Activated naive CD4-positive, alpha-beta T cell treated with anti-CD3 and anti-CD28 coated beads, Interleukin-2, amount 10 ng/mL, durations not matched to agents 7 days and 5 days (primary cell): ENCODE data around the gene LRRC41.

Experiments used
- CTCF ChIA-PET: fragments of 350-600 bp; sonication (Branson Sonifier 250); formaldehyde crosslinking; loops from one replicate; lab custom pipeline; 2021; ENCODE audit warnings: antibody characterized with exemption; lab: Charles Lee
- DNase-seq: peaks from one replicate; pipeline ENCODE4 v3.0.0-alpha.2; 2020
- H3K27ac Mint-ChIP-seq: one replicate; pipeline ENCODE4 v1.8.0; 2021; ENCODE audit warnings: mild to moderate bottlenecking, moderate library complexity, mixed read lengths
- H3K27me3 Mint-ChIP-seq: one replicate; pipeline ENCODE4 v1.8.0; 2021; ENCODE audit warnings: mild to moderate bottlenecking, mixed read lengths
- H3K36me3 Mint-ChIP-seq: one replicate; pipeline ENCODE4 v1.8.0; 2021; ENCODE audit warnings: mixed read lengths
- H3K4me1 Mint-ChIP-seq: one replicate; pipeline ENCODE4 v1.8.0; 2021; ENCODE audit warnings: mixed read lengths
- H3K4me3 Mint-ChIP-seq: one replicate; pipeline ENCODE4 v1.8.0; 2021; ENCODE audit warnings: mild to moderate bottlenecking, moderate library complexity, mixed read lengths
- H3K9me3 Mint-ChIP-seq: one replicate; pipeline ENCODE4 v1.8.0; 2021; ENCODE audit warnings: mixed read lengths

Gene LRRC41

GRCh38 chr1:46309401-46310159 is 6.2 kb upstream of the LRRC41 start:
- no peaks in the 10 kb centered on the region for H3K27me3 Mint-ChIP-seq
- no peak for DNase-seq
- peaks cover 40% of the 10 kb centered on the region for H3K36me3 Mint-ChIP-seq
- no peak overlapping the region for H3K4me3 Mint-ChIP-seq
- H3K9me3 Mint-ChIP-seq = no peaks in the 10 kb centered on the region
- no peak overlapping the region for H3K27ac Mint-ChIP-seq
- peaks cover 40% of the 10 kb centered on the region for H3K4me1 Mint-ChIP-seq
- CTCF ChIA-PET = interaction anchor here (0.7 to 1.2 kb wide), 2 partner anchors 24 to 30 kb away, joined by 3 to 4 read pairs; no protein-coding TSS in a partner anchor

- Mint-ChIP-seq H3K4me1 (peaks cover 50% of the 10 kb centered on the region), H3K27ac (no peak overlapping the region), H3K36me3 (peaks cover 34% of the 10 kb centered on the region), H3K4me3 (peak overlapping the region; percentile 47), H3K27me3 (peaks cover 4% of the 10 kb centered on the region), H3K9me3 (no peaks in the 10 kb centered on the region)
- CTCF ChIA-PET = interaction anchor here (0.6 to 1.1 kb wide), 3 partner anchors 24 to 172 kb away, joined by 3 to 4 read pairs (median 3); no protein-coding TSS in a partner anchor
- no peak for DNase-seq
Observed at GRCh38 chr1:46306159-46306530, 2.7 kb upstream of the LRRC41 start.

- H3K4me1 Mint-ChIP-seq = peaks cover 55% of the 10 kb centered on the region
- peak overlapping the region; percentile 92 for H3K4me3 Mint-ChIP-seq
- no peaks in the 10 kb centered on the region for H3K9me3 Mint-ChIP-seq
- DNase-seq = no peak
- CTCF ChIA-PET = interaction anchor here (0.6 to 2.1 kb wide), 5 partner anchors 17 to 103 kb away, joined by 3 to 8 read pairs (median 3); no protein-coding TSS in a partner anchor
- peaks cover 20% of the 10 kb centered on the region for H3K36me3 Mint-ChIP-seq
- peaks cover 4% of the 10 kb centered on the region for H3K27me3 Mint-ChIP-seq
- peak overlapping the region; percentile 98 for H3K27ac Mint-ChIP-seq
Observed at GRCh38 chr1:46303872-46304326, 483 bp upstream of the LRRC41 start.

GRCh38 chr1:46302641-46303037 is 777 bp downstream of the LRRC41 start:
- H3K9me3 Mint-ChIP-seq = no peaks in the 10 kb centered on the region
- CTCF ChIA-PET = interaction anchor here (1.0 to 2.1 kb wide), 2 partner anchors 45 to 53 kb away, joined by 5 to 8 read pairs; no protein-coding TSS in a partner anchor
- peak overlapping the region; percentile 98 for H3K27ac Mint-ChIP-seq
- H3K4me1 Mint-ChIP-seq = peaks cover 45% of the 10 kb centered on the region
- peak overlapping the region; percentile 92 for H3K4me3 Mint-ChIP-seq
- H3K27me3 Mint-ChIP-seq = peaks cover 4% of the 10 kb centered on the region
- peaks cover 19% of the 10 kb centered on the region for H3K36me3 Mint-ChIP-seq
- no peak for DNase-seq

GRCh38 chr1:46301808-46302640 is 1.4 kb downstream of the LRRC41 start:
- CTCF ChIA-PET = no interaction called here
- Mint-ChIP-seq H3K27me3 (peaks cover 4% of the 10 kb centered on the region), H3K27ac (peak overlapping the region; percentile 98), H3K4me3 (peak overlapping the region; percentile 92), H3K36me3 (peaks cover 25% of the 10 kb centered on the region), H3K4me1 (peaks cover 39% of the 10 kb centered on the region), H3K9me3 (no peaks in the 10 kb centered on the region)
- DNase-seq = peak; percentile 67

- Mint-ChIP-seq H3K27ac (peak overlapping the region; percentile 98), H3K27me3 (peaks cover 4% of the 10 kb centered on the region), H3K4me1 (peaks cover 35% of the 10 kb centered on the region), H3K9me3 (no peaks in the 10 kb centered on the region), H3K36me3 (peaks cover 31% of the 10 kb centered on the region), H3K4me3 (peak overlapping the region; percentile 92)
- no peak for DNase-seq
- CTCF ChIA-PET = no interaction called here
Observed at GRCh38 chr1:46301406-46301807, 2.0 kb downstream of the LRRC41 start.

- CTCF ChIA-PET = interaction anchor here (1.7 kb wide), 1 partner anchor 15 kb away, joined by 3 read pairs; no protein-coding TSS in a partner anchor
- Mint-ChIP-seq H3K9me3 (no peaks in the 10 kb centered on the region), H3K4me1 (peaks cover 30% of the 10 kb centered on the region), H3K27me3 (peaks cover 4% of the 10 kb centered on the region), H3K4me3 (peak overlapping the region; percentile 92), H3K36me3 (peaks cover 33% of the 10 kb centered on the region), H3K27ac (peak overlapping the region; percentile 12)
- no peak for DNase-seq
Observed at GRCh38 chr1:46300673-46301405, 2.6 kb downstream of the LRRC41 start.

GRCh38 chr1:46298387-46298786 is 5.0 kb downstream of the LRRC41 start:
- no peak for DNase-seq
- Mint-ChIP-seq H3K4me3 (no peak overlapping the region), H3K9me3 (no peaks in the 10 kb centered on the region), H3K27me3 (peaks cover 4% of the 10 kb centered on the region), H3K36me3 (peaks cover 35% of the 10 kb centered on the region), H3K4me1 (peaks cover 16% of the 10 kb centered on the region), H3K27ac (no peak overlapping the region)
- CTCF ChIA-PET = interaction anchor here (0.9 kb wide), 1 partner anchor 49 kb away, joined by 3 read pairs; no protein-coding TSS in a partner anchor

GRCh38 chr1:46295306-46295705 is 8.1 kb downstream of the LRRC41 start:
- Mint-ChIP-seq H3K27me3 (no peaks in the 10 kb centered on the region), H3K4me3 (no peak overlapping the region), H3K4me1 (peaks cover 2% of the 10 kb centered on the region), H3K9me3 (no peaks in the 10 kb centered on the region), H3K27ac (no peak overlapping the region), H3K36me3 (peaks cover 32% of the 10 kb centered on the region)
- no peak for DNase-seq
- CTCF ChIA-PET = interaction anchor here (0.6 kb wide), 2 partner anchors 21 to 52 kb away, joined by 3 to 4 read pairs; no protein-coding TSS in a partner anchor

GRCh38 chr1:46289976-46290375 is 13.4 kb downstream of the LRRC41 start:
- no peaks in the 10 kb centered on the region for H3K27me3 Mint-ChIP-seq
- peak overlapping the region; percentile 6 for H3K27ac Mint-ChIP-seq
- peaks cover 10% of the 10 kb centered on the region for H3K36me3 Mint-ChIP-seq
- peaks cover 22% of the 10 kb centered on the region for H3K4me1 Mint-ChIP-seq
- no peak for DNase-seq
- CTCF ChIA-PET = interaction anchor here (1.2 kb wide), 1 partner anchor 73 kb away, joined by 3 read pairs; no protein-coding TSS in a partner anchor
- no peak overlapping the region for H3K4me3 Mint-ChIP-seq
- H3K9me3 Mint-ChIP-seq = no peaks in the 10 kb centered on the region

- no peak overlapping the region for H3K27ac Mint-ChIP-seq
- CTCF ChIA-PET = interaction anchor here (1.2 kb wide), 1 partner anchor 72 kb away, joined by 3 read pairs; no protein-coding TSS in a partner anchor
- peaks cover 28% of the 10 kb centered on the region for H3K4me1 Mint-ChIP-seq
- no peaks in the 10 kb centered on the region for H3K27me3 Mint-ChIP-seq
- H3K9me3 Mint-ChIP-seq = no peaks in the 10 kb centered on the region
- DNase-seq = no peak
- peaks cover 16% of the 10 kb centered on the region for H3K36me3 Mint-ChIP-seq
- H3K4me3 Mint-ChIP-seq = no peak overlapping the region
Observed at GRCh38 chr1:46289134-46289494, 14.3 kb downstream of the LRRC41 start.

- Mint-ChIP-seq H3K9me3 (no peaks in the 10 kb centered on the region), H3K36me3 (peaks cover 19% of the 10 kb centered on the region), H3K4me1 (peaks cover 28% of the 10 kb centered on the region), H3K4me3 (no peak overlapping the region), H3K27me3 (no peaks in the 10 kb centered on the region), H3K27ac (no peak overlapping the region)
- DNase-seq = no peak
- CTCF ChIA-PET = interaction anchor here (1.0 to 2.4 kb wide), 2 partner anchors 9 to 15 kb away, joined by 3 to 8 read pairs; no protein-coding TSS in a partner anchor
Observed at GRCh38 chr1:46288485-46289133, 14.8 kb downstream of the LRRC41 start.
